ENCODE data around the gene EXPH5. TPM values are rescaled to one million over a fixed set of nuclear protein-coding genes. Genes with fewer than 3 reads are reported as not detected.
A peak's percentile ranks its signal among the peaks of the same experiment; 100 is the strongest.

EXPH5 gene
- total RNA-seq, 5 donors from 2014 or later (not counting 1 experiment from before 2014, with no cell fraction given) = 3.3 to 4.1 (median 4.0) TPM

DNA sequence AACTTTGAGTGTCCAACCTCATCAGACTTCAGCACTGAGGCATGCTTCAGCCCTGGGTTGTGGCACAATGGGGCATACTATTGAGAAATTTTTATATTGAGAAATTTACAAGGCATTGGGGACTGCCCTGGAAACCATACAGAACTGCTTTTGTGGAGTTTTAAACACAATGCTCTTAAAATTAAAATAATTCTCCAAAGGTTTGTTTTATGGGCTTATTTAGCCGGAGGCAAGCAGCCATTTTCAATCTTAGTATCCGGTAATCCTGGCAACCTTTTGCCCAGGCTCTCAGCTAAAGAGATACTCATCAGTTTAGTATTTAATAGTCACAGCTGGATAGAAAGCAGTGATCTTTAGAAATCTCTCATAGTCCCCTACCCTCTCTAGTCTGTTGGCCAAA lies 3.1 kb upstream of the EXPH5 start:
- Histone ChIP-seq H3K4me3 (ENCODE audit: control insufficient read depth in 1 of 2, extremely low read depth in 1 of 2, low read length in 1 of 2) (no peak overlapping the region), H3K9me3 (no peaks in the 10 kb centered on the region), H3K27me3 (replicated peaks in 1 of 2; ENCODE audit: control insufficient read depth in 2 of 2, extremely low read depth in 1 of 2, insufficient read depth in 2 of 2, low read length in 1 of 2) (peaks cover 5 to 6% of the 10 kb centered on the region in 2 experiments), H3K36me3 (ENCODE audit: control insufficient read depth in 2 of 2, extremely low read depth in 1 of 2, insufficient read depth in 1 of 2, low read length in 1 of 2) (no peaks in the 10 kb centered on the region), H3K4me1 (ENCODE audit: control insufficient read depth in 1 of 2, extremely low read depth in 1 of 2, insufficient read depth in 2 of 2, low read length in 2 of 2) (peaks cover 0 to 6% of the 10 kb centered on the region in 2 experiments), H3K27ac (ENCODE audit: low read length) (no peak overlapping the region)
- no peaks in the 10 kb centered on the region for H3K9me3 Mint-ChIP-seq
- ChIA-PET POLR2A (no interaction called here), CTCF (interaction anchor here in 1 of 2 donors (0.5 kb wide), 1 partner anchor 311 kb away, joined by 5 read pairs; no protein-coding TSS in a partner anchor)
- no peak overlapping the region for H3K4me3 Mint-ChIP-seq
- H3K27ac Mint-ChIP-seq = no peak overlapping the region
- peaks cover 14 to 22% (median 20%) of the 10 kb centered on the region in 3 donors for H3K4me1 Mint-ChIP-seq
- no peaks in the 10 kb centered on the region for H3K36me3 Mint-ChIP-seq
- DNase-seq (no peak), ATAC-seq (replicated peaks in 1 of 4) (no peak)
- H3K27me3 Mint-ChIP-seq = no peaks in the 10 kb centered on the region
- WGBS (ENCODE audit: insufficient coverage) = 50% methylated on average over 2 of the region's 2 CpGs

DNA sequence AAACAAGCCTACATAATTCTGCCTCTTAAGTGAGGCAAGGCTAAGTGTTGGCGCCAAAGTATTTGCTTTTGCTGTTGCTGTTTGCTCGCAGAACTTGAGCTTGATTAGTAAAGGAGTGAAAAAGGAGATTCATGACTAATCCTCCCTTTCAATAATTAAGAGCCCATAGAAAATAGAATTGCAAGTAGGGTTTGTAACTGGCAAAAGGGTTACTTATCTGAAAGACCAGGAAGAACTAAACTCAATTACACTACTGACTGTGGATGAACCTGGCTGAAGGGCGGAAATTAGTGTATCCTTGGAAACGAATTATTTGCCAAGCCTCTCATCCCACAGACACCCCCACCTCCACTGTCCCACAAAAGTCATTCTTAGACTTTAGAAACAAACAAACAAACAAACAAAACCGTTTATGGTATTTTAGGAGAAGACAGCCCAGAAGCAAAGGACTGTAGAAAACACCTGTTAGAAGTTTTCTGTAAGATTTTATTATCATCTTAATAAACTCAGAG lies 411 bp upstream of the EXPH5 start:
- ATAC-seq (replicated peaks in 1 of 4) (no peak), DNase-seq (no peak)
- Mint-ChIP-seq H3K27me3 (no peaks in the 10 kb centered on the region), H3K4me1 (peaks cover 14 to 24% (median 20%) of the 10 kb centered on the region in 3 donors), H3K9me3 (no peaks in the 10 kb centered on the region), H3K4me3 (peak overlapping the region; percentile 93 to 100 (median 94)), H3K36me3 (no peaks in the 10 kb centered on the region), H3K27ac (peak overlapping the region; percentile 48 to 91)
- no peaks in the 10 kb centered on the region for H3K9me3 ChIP-seq
- H3K4me1 ChIP-seq (ENCODE audit: control insufficient read depth in 1 of 2, extremely low read depth in 1 of 2, insufficient read depth in 2 of 2, low read length in 2 of 2) = peaks cover 0 to 6% of the 10 kb centered on the region in 2 experiments
- peak overlapping the region; percentile 80 to 95 for H3K4me3 ChIP-seq (ENCODE audit: control insufficient read depth in 1 of 2, extremely low read depth in 1 of 2, low read length in 1 of 2)
- H3K27ac ChIP-seq (ENCODE audit: low read length) = no peak overlapping the region
- peaks cover 4% of the 10 kb centered on the region in 2 experiments for H3K27me3 ChIP-seq (replicated peaks in 1 of 2; ENCODE audit: control insufficient read depth in 2 of 2, extremely low read depth in 1 of 2, insufficient read depth in 2 of 2, low read length in 1 of 2)
- no peaks in the 10 kb centered on the region for H3K36me3 ChIP-seq (ENCODE audit: control insufficient read depth in 2 of 2, extremely low read depth in 1 of 2, insufficient read depth in 1 of 2, low read length in 1 of 2)
- ChIA-PET POLR2A (interaction anchor here (0.6 to 1.1 kb wide), 3 partner anchors 11 to 318 kb away, joined by 3 to 5 read pairs (median 4); no protein-coding TSS in a partner anchor), CTCF (interaction anchor here in 1 of 2 donors (0.7 kb wide), 1 partner anchor 467 kb away, joined by 4 read pairs; no protein-coding TSS in a partner anchor)
- WGBS (ENCODE audit: insufficient coverage) = no CpG with 5 or more reads among the region's 5 CpGs

DNA sequence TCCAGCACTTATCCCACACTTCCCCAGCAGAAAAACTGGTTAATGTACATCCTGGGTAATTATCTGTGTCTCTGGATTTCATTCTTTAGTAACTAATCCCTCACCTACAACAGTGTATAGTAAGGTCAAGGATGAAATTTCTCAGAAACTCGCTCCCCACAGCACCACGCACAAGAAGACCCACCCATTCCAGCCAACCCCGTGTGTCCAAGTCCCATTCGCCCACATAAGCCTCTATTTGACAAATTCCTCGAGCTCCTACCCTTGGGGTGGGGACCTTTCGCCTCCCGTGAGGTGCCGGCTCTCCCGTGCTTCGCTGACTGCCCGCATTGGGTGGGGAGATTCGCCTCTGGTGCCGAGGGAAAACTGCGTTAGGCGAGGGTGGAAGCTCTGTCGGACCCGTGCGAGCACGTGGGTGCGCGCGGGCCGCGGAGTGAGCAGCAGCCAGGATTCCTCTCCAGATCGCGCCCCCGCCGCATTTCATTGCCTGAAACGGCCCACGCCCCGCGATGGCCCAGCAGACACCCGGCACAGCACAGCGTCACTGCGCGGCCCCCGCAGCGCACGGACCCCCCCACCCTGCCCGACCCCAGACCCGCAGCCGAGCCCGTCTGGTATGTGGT lies 866 bp downstream of the EXPH5 start:
- Histone ChIP-seq H3K4me1 (ENCODE audit: control insufficient read depth in 1 of 2, extremely low read depth in 1 of 2, insufficient read depth in 2 of 2, low read length in 2 of 2) (peaks cover 0 to 6% of the 10 kb centered on the region in 2 experiments), H3K27me3 (replicated peaks in 1 of 2; ENCODE audit: control insufficient read depth in 2 of 2, extremely low read depth in 1 of 2, insufficient read depth in 2 of 2, low read length in 1 of 2) (peaks cover 2 to 4% of the 10 kb centered on the region in 2 experiments), H3K27ac (ENCODE audit: low read length) (peak overlapping the region; percentile 46), H3K9me3 (no peaks in the 10 kb centered on the region), H3K4me3 (ENCODE audit: control insufficient read depth in 1 of 2, extremely low read depth in 1 of 2, low read length in 1 of 2) (peak overlapping the region; percentile 80 to 95), H3K36me3 (ENCODE audit: control insufficient read depth in 2 of 2, extremely low read depth in 1 of 2, insufficient read depth in 1 of 2, low read length in 1 of 2) (no peaks in the 10 kb centered on the region)
- peak; percentile 19 to 48 (median 44) for ATAC-seq (replicated peaks in 1 of 4)
- no peaks in the 10 kb centered on the region for H3K36me3 Mint-ChIP-seq
- no peaks in the 10 kb centered on the region for H3K27me3 Mint-ChIP-seq
- peaks cover 14 to 24% (median 20%) of the 10 kb centered on the region in 3 donors for H3K4me1 Mint-ChIP-seq
- peak in 28 of 35 experiments; percentile 5 to 43 (median 20) for DNase-seq
- peak overlapping the region; percentile 93 to 100 (median 94) for H3K4me3 Mint-ChIP-seq
- POLR2A ChIA-PET = interaction anchor here in 1 of 2 donors (0.6 to 1.1 kb wide), 2 partner anchors 10 to 474 kb away, joined by 3 read pairs; no protein-coding TSS in a partner anchor
- CTCF ChIA-PET = interaction anchor here in 1 of 2 donors (0.6 kb wide), 1 partner anchor 351 kb away, joined by 5 read pairs; no protein-coding TSS in a partner anchor
- H3K27ac Mint-ChIP-seq = peak overlapping the region; percentile 41 to 74
- no peaks in the 10 kb centered on the region for H3K9me3 Mint-ChIP-seq
- WGBS (ENCODE audit: insufficient coverage) = under 1% methylated on average over 26 of the region's 43 CpGs

DNA sequence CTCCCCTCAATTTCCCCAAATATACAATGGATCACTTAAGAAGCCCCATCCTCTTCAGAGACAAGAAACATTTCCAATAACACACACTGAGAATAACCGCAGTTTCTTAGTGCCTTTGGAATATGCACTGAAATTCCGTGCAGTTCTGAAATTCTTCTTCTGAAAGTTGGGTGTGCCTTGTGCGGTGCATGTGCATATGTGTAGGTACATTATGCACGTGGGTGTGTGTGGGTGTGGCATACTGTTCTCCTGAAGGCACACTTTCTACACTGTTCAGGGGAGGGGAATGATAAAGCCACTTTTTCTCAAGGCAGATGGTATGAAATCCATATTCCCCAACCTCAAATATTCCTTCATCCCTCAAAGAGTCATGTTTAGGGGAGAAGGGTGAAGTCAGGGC lies 1.7 kb downstream of the EXPH5 start:
- Histone ChIP-seq H3K27me3 (replicated peaks in 1 of 2; ENCODE audit: control insufficient read depth in 2 of 2, extremely low read depth in 1 of 2, insufficient read depth in 2 of 2, low read length in 1 of 2) (peaks cover 2 to 4% of the 10 kb centered on the region in 2 experiments), H3K4me1 (ENCODE audit: control insufficient read depth in 1 of 2, extremely low read depth in 1 of 2, insufficient read depth in 2 of 2, low read length in 2 of 2) (peaks cover 0 to 6% of the 10 kb centered on the region in 2 experiments), H3K27ac (ENCODE audit: low read length) (no peak overlapping the region), H3K9me3 (no peaks in the 10 kb centered on the region), H3K36me3 (ENCODE audit: control insufficient read depth in 2 of 2, extremely low read depth in 1 of 2, insufficient read depth in 1 of 2, low read length in 1 of 2) (no peaks in the 10 kb centered on the region), H3K4me3 (ENCODE audit: control insufficient read depth in 1 of 2, extremely low read depth in 1 of 2, low read length in 1 of 2) (no peak overlapping the region)
- H3K27me3 Mint-ChIP-seq = no peaks in the 10 kb centered on the region
- ChIA-PET CTCF (no interaction called here), POLR2A (no interaction called here)
- no peaks in the 10 kb centered on the region for H3K9me3 Mint-ChIP-seq
- no peaks in the 10 kb centered on the region for H3K36me3 Mint-ChIP-seq
- no peak for ATAC-seq (replicated peaks in 1 of 4)
- H3K27ac Mint-ChIP-seq = no peak overlapping the region
- no peak for DNase-seq
- no CpG with 5 or more reads among the region's 4 CpGs for WGBS (ENCODE audit: insufficient coverage)
- H3K4me3 Mint-ChIP-seq = peak overlapping the region; percentile 93 to 100 (median 94)
- peaks cover 14 to 24% (median 20%) of the 10 kb centered on the region in 3 donors for H3K4me1 Mint-ChIP-seq

DNA sequence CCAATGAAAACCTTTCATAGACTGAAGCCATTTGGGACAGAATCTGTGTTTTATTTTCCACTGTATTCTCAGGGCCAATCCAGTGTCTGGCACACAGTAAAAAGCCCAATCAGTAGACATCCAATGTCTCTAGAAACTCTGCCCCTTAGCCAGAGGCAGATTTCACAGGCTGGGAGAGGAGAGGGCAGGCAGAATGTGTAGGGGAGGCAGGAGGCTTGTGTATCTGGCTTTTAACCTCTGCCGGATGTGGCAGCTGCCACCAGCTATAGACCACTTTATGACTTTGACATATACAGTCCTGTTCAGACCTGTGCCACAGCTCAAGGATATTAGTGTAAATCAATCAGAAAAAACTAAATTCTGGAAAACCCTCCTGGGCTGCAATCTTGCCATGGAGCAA lies 4.4 kb downstream of the EXPH5 start:
- DNase-seq = no peak
- no peak overlapping the region for H3K4me3 ChIP-seq (ENCODE audit: control insufficient read depth in 1 of 2, extremely low read depth in 1 of 2, low read length in 1 of 2)
- H3K27me3 Mint-ChIP-seq = no peaks in the 10 kb centered on the region
- no peaks in the 10 kb centered on the region for H3K36me3 Mint-ChIP-seq
- H3K27ac Mint-ChIP-seq = no peak overlapping the region
- POLR2A ChIA-PET = interaction anchor here in 1 of 2 donors (1.1 kb wide), 1 partner anchor 85 kb away, joined by 3 read pairs; no protein-coding TSS in a partner anchor
- no peak for ATAC-seq (replicated peaks in 1 of 4)
- H3K27me3 ChIP-seq (replicated peaks in 1 of 2; ENCODE audit: control insufficient read depth in 2 of 2, extremely low read depth in 1 of 2, insufficient read depth in 2 of 2, low read length in 1 of 2) = peaks cover 2 to 4% of the 10 kb centered on the region in 2 experiments
- no peak overlapping the region for H3K4me3 Mint-ChIP-seq
- H3K9me3 ChIP-seq = no peaks in the 10 kb centered on the region
- no peaks in the 10 kb centered on the region for H3K36me3 ChIP-seq (ENCODE audit: control insufficient read depth in 2 of 2, extremely low read depth in 1 of 2, insufficient read depth in 1 of 2, low read length in 1 of 2)
- WGBS (ENCODE audit: insufficient coverage) = no CpG with 5 or more reads among the region's 1 CpG
- peaks cover 13 to 24% (median 19%) of the 10 kb centered on the region in 3 donors for H3K4me1 Mint-ChIP-seq
- H3K9me3 Mint-ChIP-seq = no peaks in the 10 kb centered on the region
- H3K4me1 ChIP-seq (ENCODE audit: control insufficient read depth in 1 of 2, extremely low read depth in 1 of 2, insufficient read depth in 2 of 2, low read length in 2 of 2) = peaks cover 0 to 6% of the 10 kb centered on the region in 2 experiments
- CTCF ChIA-PET = interaction anchor here in 1 of 2 donors (0.5 kb wide), 1 partner anchor 1322 kb away, joined by 5 read pairs; no protein-coding TSS in a partner anchor
- H3K27ac ChIP-seq (ENCODE audit: low read length) = no peak overlapping the region

DNA sequence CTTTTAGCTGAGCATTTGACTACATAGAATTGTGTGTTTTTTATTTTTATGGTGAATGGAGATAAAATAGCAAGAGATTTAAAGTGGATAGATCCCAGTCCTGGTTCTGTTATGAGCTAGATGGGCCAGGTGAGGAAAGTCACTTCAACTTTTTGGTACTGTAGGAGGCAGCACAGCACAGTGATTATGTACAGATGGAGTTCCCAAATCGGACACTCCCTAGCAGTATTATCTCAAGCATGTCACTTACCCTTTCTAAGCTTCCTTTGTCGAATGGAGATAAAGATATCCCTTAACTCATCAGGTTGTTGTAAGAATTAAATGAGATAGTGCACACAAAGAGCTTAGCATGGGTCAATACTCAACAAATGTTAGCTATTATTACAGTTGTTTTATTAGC lies 5.3 kb downstream of the EXPH5 start:
- H3K27ac ChIP-seq (ENCODE audit: low read length) = no peak overlapping the region
- H3K4me1 Mint-ChIP-seq = peaks cover 8 to 17% (median 13%) of the 10 kb centered on the region in 3 donors
- H3K36me3 ChIP-seq (ENCODE audit: control insufficient read depth in 2 of 2, extremely low read depth in 1 of 2, insufficient read depth in 1 of 2, low read length in 1 of 2) = no peaks in the 10 kb centered on the region
- H3K4me3 Mint-ChIP-seq = no peak overlapping the region
- ATAC-seq (replicated peaks in 1 of 4) (no peak), DNase-seq (no peak)
- H3K27ac Mint-ChIP-seq = no peak overlapping the region
- no peaks in the 10 kb centered on the region for H3K9me3 ChIP-seq
- H3K36me3 Mint-ChIP-seq = no peaks in the 10 kb centered on the region
- no CpG with 5 or more reads among the region's 2 CpGs for WGBS (ENCODE audit: insufficient coverage)
- no peak overlapping the region for H3K4me3 ChIP-seq (ENCODE audit: control insufficient read depth in 1 of 2, extremely low read depth in 1 of 2, low read length in 1 of 2)
- H3K9me3 Mint-ChIP-seq = no peaks in the 10 kb centered on the region
- H3K4me1 ChIP-seq (ENCODE audit: control insufficient read depth in 1 of 2, extremely low read depth in 1 of 2, insufficient read depth in 2 of 2, low read length in 2 of 2) = peaks cover 0 to 6% of the 10 kb centered on the region in 2 experiments
- CTCF ChIA-PET = no interaction called here
- H3K27me3 ChIP-seq (replicated peaks in 1 of 2; ENCODE audit: control insufficient read depth in 2 of 2, extremely low read depth in 1 of 2, insufficient read depth in 2 of 2, low read length in 1 of 2) = peaks cover 2 to 4% of the 10 kb centered on the region in 2 experiments
- H3K27me3 Mint-ChIP-seq = no peaks in the 10 kb centered on the region
- POLR2A ChIA-PET = interaction anchor here in 1 of 2 donors (1.1 kb wide), 1 partner anchor 84 kb away, joined by 3 read pairs; no protein-coding TSS in a partner anchor
